Heart left ventricle (tissue), 13 donors: ENCODE results near the gene EHBP1L1.

ENCODE experiments used
- CTCF ChIP-seq, 12 donors: fragments of 200-600 bp; sonication (generic) in 4 of 12; IDR thresholded peaks; one replicate each; pipeline versions ENCODE4 v1.5.0 to v1.8.0; 2018 to 2022; ENCODE audit warnings: antibody characterized with exemption in 12 of 12, mild to moderate bottlenecking in 5 of 12
- POLR2A ChIP-seq, 2 donors: fragments of 450-650 bp; IDR thresholded peaks; one replicate each; pipeline ENCODE4 v1.6.1; 2017; ENCODE audit warnings: antibody characterized with exemption in 2 of 2, mild to moderate bottlenecking in 2 of 2, moderate library complexity in 2 of 2
- donor health status: ischemic (EF 13 %, LVEDD 7.1; RV severe dilation, severe dysfunction).
- donor health status: DM: no; HTN: yes; CAD: no.
- donor health status: DM: no; HTN: no; CAD: no.
- donor health status: ischemic (EF 25% LVEDD 6.9; RV normal size, moderate dysfunction).
- donor health status: ischemic (EF 25% LVEDD 5.7; RV mildly dilated, moderate dysfunction).
- donor health status: ischemic (EF 35%, LVEDD 5.7; RV mildly dilated, moderate dysfunction).
- donor health status: nonischemic (EF 11% LVEDD 7.7; RV severe dilation, severe dysfunction).
- donor health status: DM: yes; HTN: yes; CAD: no.
- donor health status: PGD.
- donor health status: ischemic (EF 29% LVEDD 5.4; RV normal size, mild dysfunction).
- donor health status: nonischemic (EF 23%, LVEDD 6.1; RV moderate dilation, normal function).

DNA sequence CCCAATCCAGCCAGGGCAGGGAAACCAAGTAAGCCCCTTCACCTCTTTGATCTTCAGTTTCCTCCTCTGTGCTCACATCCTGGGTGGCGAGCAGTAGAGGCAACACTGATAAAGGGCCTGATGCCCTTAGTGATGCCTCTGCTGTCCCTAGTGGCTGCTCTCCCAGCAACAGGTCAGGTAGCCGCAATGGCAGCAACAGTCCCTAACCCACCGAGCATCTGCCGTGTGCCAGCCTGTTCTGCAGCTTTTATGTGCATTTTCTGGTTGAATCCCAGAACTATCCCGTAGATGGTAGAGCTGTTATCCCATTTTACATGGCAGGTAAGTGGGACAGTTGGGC is 45.7 kb upstream of the EHBP1L1 start:
- TF ChIP-seq CTCF (IDR thresholded peaks at IDR 0.05) = no peak
- no peak for TF ChIP-seq POLR2A (IDR thresholded peaks at IDR 0.05)
